HG02610 (cell line): ENCODE measurements around the gene ACOT8.
"Not testable (repeated sequence)": the region's sequence is repeated elsewhere in the genome, so short reads cannot be mapped to it uniquely, and the experiment has no call there.

Source experiments
- ATAC-seq: cut with Tn5 transposase; IDR thresholded peaks from one replicate; pipeline ENCODE4 v1.9.1; 2021; ENCODE audit warnings: mild to moderate bottlenecking, moderate library complexity; ENCODE audit not compliant: unreplicated experiment

Gene ACOT8

GRCh38 chr20:45857114-45857881 lies at the start of gene ACOT8, which contains the start of gene ZSWIM3:
Gene ACOT8 (minus strand): TSS chr20:45857392. CDS start chr20:45857315, 77 bp downstream.
Gene ZSWIM3 (plus strand): TSS chr20:45857614. CDS start chr20:45857826, 212 bp downstream.
- ATAC-seq = peak; percentile 97

- ATAC-seq = no peak
These were observed 48.4 kb upstream of the ACOT8 start for GRCh38 chr20:45905505-45906079.

GRCh38 chr20:45904583-45905504 lies 47.7 kb upstream of the ACOT8 start:
- no peak for ATAC-seq

- ATAC-seq = no peak
These were observed 45.1 kb upstream of the ACOT8 start for GRCh38 chr20:45902199-45902701.

DNA sequence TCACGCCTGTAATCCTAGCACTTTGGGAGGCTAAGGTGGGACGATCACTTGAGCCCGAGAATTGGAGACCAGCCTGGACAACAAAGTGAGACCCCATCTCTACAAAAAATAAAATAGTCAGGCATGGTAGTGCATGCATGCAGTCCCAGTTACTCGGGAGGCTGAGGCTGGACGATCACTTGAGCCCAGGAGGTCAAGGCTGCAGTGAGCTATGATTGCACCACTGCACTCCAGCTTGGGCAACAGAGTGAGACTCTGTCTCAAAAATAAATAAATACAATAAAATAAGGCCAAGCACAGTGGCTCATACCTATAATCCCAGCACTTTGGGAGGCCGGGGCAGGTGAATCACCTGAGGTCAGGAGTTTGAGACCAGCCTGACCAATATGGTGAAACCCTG lies 44.1 kb upstream of the ACOT8 start:
- ATAC-seq = not testable (repeated sequence)

DNA sequence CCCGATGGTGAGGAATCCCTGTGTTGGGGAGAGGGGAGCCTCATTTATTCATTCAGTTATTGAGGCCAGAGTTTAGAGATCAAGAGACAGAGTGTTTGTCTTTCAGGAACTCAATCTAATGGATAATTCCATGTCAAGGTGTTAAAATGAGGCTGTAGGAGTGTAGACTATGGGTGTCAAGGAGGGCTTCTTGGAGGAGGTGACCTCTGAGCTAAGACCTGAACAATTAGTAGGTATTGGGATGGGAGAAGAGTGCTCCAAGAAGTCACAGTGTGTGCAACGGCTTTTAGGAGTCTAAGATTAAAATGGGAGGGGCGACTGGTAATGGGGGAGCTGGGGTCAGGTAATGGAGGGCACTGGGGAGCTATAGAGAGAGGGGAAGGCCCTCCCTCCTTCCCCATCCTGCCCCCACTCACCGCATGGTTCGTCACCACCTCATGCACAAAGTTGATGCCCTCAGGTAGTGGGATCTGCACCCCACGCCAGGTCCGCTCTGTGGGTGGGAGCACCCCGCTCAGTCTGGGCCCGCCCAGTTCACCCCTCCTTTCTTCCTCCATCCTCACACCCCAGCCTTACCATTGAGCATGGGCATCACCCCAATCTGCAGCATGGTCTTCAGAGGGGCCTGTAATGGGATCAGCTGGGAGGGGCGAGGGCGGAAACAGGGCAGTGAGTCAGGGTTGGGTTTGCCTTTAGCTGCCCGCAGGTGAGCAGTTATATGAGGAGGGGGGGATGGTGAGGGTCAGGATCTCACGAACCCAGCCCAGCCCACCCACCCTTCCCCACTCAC lies 42.0 kb upstream of the ACOT8 start:
- no peak for ATAC-seq

- no peak for ATAC-seq
These were observed 41.1 kb upstream of the ACOT8 start for GRCh38 chr20:45898285-45898684.

DNA sequence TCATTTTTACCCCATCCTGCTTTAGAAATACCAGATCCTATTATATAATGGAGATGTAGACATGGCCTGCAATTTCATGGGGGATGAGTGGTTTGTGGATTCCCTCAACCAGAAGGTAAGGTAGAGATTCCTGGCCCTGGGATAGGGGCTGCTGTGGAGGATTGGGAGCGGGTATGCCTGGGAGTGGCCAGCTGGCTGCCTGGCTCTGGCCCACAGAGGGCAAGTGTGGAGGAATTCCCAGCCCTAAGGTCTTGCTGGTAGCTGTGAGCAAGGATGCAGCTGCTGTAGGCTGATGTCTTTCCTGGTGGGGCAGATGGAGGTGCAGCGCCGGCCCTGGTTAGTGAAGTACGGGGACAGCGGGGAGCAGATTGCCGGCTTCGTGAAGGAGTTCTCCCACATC lies 40.5 kb upstream of the ACOT8 start:
- ATAC-seq = no peak

GRCh38 chr20:45897289-45897688 lies 40.1 kb upstream of the ACOT8 start:
- no peak for ATAC-seq

DNA sequence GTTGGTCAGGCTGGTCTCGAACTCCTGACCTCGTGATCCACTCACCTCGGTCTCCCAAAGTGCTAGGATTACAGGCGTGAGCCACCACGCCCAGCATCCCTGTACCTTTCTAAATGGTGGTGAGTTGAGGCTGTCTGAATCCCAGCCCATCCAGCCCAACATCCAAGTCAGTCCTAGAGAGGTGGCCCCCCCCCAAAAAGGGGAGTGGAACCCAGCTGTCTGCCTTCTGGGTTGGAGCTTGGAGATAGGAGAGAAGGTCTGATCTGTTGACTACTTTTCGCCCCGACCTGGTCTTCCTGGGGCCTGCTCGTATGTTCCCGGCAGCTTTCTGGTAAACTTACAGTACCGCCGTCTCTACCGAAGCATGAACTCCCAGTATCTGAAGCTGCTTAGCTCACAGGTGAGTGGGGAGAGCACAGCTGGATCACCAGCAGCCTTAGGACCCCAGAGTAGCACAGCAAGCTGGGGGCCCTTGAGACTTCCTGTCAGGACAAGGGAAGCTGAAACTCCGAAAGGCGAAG lies 39.5 kb upstream of the ACOT8 start:
- ATAC-seq = no peak

- ATAC-seq = no peak
These were observed 37.6 kb upstream of the ACOT8 start for GRCh38 chr20:45894797-45895196.

- ATAC-seq = no peak
These were observed 36.6 kb upstream of the ACOT8 start for GRCh38 chr20:45893831-45894230.

GRCh38 chr20:45892828-45893500 lies 35.8 kb upstream of the ACOT8 start:
- ATAC-seq = no peak

DNA sequence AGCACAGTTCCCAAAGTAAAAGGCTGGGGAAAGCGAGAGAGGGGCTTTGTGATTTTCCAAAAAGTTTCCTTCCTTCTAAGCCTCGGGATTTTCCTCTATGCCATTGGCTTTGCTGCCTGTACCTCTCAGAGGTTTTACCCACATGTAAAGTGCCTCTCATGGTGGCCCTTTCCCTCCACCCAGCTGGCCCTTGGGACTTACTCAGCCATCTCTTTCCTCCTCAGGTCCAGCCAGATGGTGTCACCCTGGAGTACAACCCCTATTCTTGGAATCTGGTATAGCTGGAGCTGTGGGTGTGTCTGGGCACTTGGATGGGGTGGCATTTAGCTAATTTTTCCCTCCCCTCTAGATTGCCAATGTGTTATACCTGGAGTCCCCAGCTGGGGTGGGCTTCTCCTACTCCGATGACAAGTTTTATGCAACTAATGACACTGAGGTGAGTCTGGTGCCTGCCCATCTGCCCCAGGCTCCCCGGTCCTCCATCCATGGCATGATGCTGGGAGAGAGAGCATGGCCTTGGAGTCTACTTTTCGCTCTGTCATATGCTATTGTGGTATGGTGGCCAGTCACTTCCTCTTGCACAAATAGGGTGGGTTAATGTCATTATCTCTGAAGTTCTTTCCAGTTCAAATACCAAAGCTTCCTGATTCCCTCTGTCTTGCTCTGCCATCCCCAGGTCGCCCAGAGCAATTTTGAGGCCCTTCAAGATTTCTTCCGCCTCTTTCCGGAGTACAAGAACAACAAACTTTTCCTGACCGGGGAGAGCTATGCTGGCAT lies 35.0 kb upstream of the ACOT8 start:
- no peak for ATAC-seq

GRCh38 chr20:45890985-45891983 lies 34.1 kb upstream of the ACOT8 start, which contains the start of the genes CTSA and NEURL2:
Gene CTSA (plus strand): TSS chr20:45891335. CDS start chr20:45891569, 234 bp downstream.
Gene NEURL2 (minus strand): TSS chr20:45891208. CDS start chr20:45890991, 217 bp downstream.
- peak; percentile 77 for ATAC-seq

- ATAC-seq = no peak
These were observed 33.1 kb upstream of the ACOT8 start for GRCh38 chr20:45890077-45890984.
